A673 (cell line): ENCODE results near the gene FADS3.

Experiments used
- CTCF ChIP-seq: fragments of 300-800, 200-600 bp; sonication (generic); conservative IDR thresholded peaks from 2 replicates; pipeline ENCODE4 v1.5.1; 2017; ENCODE audit warnings: low read depth, mild to moderate bottlenecking, antibody characterized with exemption, low read length, moderate library complexity, mixed read lengths
- EZH2 ChIP-seq: fragments of 200-600 bp; sonication (generic); IDR thresholded peaks from 2 replicates; pipeline ENCODE4 v1.6.1; 2017; ENCODE audit warnings: borderline replicate concordance, low read depth, mild to moderate bottlenecking, mixed read lengths, antibody characterized with exemption, low read length; ENCODE audit not compliant: poor library complexity, severe bottlenecking

GRCh38 chr11:61871158-61871597, 20.2 kb downstream of the FADS3 start:
- TF ChIP-seq CTCF (peak; percentile 100), EZH2 (no peak)
